Esophagus squamous epithelium (tissue), 4 donors: Measurements from ENCODE around the gene TBX5.

Experiments used
- POLR2A ChIP-seq, 4 donors: fragments of 450-650 bp; IDR thresholded peaks; one replicate each; pipeline ENCODE4 v1.6.1; 2017; ENCODE audit warnings: antibody characterized with exemption in 4 of 4, mild to moderate bottlenecking in 4 of 4, moderate library complexity in 3 of 4
- TF ChIP-seq, protein P1 (sequence below), 6 experiments: fragments of 450-650 bp in 4 of 6; fragments of 200-600 bp in 2 of 6; sonication (generic) in 2 of 6; IDR thresholded peaks; one replicate each; pipeline ENCODE4 v1.5.1; 2016 to 2019; ENCODE audit warnings: antibody characterized with exemption in 6 of 6, mild to moderate bottlenecking in 4 of 6, moderate library complexity in 4 of 6

DNA sequence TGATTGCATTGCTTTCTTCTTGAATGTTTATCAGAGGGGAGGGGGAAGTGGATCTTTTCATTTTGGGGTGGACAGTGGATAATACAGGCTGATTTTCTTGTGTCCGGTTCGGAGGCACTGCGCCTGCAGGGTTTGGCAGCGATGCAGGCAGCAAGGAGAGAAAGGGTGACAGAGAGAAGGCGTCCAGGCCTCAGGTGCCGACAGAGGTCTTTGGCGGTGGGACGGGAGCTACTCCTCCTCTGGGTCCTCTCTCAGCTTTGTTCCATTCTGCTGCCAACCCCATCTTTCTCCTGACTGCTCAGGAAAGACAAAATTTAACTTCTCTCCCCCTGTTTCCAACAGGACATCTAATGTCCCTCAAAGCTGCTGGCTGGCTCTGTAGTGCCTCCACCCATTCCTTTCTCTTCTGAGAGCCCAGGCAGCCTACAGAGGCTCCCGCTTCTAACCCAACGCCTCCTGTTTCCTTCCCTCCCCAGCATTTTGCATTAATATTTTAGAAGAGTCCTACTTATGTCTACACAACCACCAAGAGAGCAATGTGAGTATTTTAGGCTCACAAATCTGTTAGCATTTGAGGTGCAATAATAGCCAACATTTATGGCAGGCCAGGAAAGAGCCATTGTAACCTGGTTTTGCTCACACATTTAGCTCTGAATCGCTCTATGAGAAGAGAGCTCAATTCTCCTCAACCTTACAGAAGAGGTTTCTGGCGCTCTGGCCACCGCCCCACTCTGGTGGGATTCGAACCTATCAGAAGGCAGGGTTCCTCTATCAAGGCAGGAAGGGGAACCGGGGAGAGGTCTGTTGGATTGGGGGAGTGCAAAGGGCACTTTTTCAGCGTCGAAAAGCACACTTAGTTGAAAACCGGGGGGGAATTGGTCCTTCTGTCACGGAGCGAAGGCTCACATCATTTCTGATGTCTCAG, 7.1 kb upstream of the TBX5 start:
- TF ChIP-seq, protein P1, sequence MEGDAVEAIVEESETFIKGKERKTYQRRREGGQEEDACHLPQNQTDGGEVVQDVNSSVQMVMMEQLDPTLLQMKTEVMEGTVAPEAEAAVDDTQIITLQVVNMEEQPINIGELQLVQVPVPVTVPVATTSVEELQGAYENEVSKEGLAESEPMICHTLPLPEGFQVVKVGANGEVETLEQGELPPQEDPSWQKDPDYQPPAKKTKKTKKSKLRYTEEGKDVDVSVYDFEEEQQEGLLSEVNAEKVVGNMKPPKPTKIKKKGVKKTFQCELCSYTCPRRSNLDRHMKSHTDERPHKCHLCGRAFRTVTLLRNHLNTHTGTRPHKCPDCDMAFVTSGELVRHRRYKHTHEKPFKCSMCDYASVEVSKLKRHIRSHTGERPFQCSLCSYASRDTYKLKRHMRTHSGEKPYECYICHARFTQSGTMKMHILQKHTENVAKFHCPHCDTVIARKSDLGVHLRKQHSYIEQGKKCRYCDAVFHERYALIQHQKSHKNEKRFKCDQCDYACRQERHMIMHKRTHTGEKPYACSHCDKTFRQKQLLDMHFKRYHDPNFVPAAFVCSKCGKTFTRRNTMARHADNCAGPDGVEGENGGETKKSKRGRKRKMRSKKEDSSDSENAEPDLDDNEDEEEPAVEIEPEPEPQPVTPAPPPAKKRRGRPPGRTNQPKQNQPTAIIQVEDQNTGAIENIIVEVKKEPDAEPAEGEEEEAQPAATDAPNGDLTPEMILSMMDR (IDR thresholded peaks at IDR 0.05), result no peak
- no peak for TF ChIP-seq POLR2A (IDR thresholded peaks at IDR 0.05)
